Keratinocyte (primary cell): ENCODE measurements around the gene DDX51.

Experiments used
- CTCF ChIP-seq, 3 experiments: IDR thresholded peaks in 1 of 3; conservative IDR thresholded peaks in 1 of 3; optimal IDR thresholded peaks in 1 of 3; 2 replicates in 2 of 3; 3 replicates in 1 of 3; pipeline versions ENCODE3 to v1.5.1; 2011; ENCODE audit warnings: low read length in 3 of 3, mild to moderate bottlenecking in 3 of 3, moderate library complexity in 2 of 3, control low read depth in 1 of 3, inconsistent platforms in 1 of 3; ENCODE audit not compliant: insufficient read depth in 2 of 3; ENCODE audit errors: extremely low read depth in 1 of 3
- EZH2 ChIP-seq: IDR thresholded peaks from one replicate; pipeline ENCODE4 v1.6.1; 2012; ENCODE audit warnings: inconsistent platforms, mild to moderate bottlenecking, low read length, moderate library complexity

DNA sequence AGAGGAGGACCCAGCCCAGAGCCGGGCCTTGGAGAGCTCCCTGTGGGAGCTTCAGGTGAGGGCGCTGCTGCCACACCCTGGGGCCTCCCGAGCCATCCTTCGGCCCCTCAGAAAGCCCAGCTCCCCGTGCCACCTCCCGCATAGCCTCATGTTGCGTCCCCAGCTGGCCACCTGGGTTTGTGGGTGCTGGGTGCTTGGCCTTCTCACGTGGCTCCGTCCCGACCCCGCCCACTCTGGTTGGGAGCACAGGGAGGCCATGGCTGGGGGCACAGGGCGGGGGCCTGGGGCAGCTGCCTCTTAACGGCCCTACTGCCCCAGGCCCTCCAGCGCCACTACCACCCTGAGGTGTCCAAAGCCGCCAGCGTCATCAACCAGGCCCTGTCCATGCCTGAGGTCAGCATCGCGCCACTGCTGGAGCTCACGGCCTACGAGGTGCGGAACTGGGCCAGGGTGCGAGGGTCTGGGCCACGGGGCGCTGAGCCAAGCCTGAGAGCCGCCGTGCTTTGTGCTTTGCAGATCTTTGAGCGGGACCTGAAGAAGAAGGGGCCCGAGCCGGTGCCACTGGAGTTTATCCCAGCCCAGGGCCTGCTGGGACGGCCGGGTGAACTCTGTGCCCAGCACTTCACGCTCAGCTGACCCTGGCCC is 7.8 kb upstream of the DDX51 start:
- TF ChIP-seq CTCF (optimal IDR thresholded peaks at IDR 0.05 in 1 of 3, IDR thresholded peaks at IDR 0.05 in 1 of 3, conservative IDR thresholded peaks at IDR 0.05 in 1 of 3; ENCODE audit: extremely low read depth in 1 of 3, insufficient read depth in 2 of 3, low read length in 3 of 3) (no peak), EZH2 (no peak)
